HS-27A (cell line): ENCODE data around the gene SAMD4A.
A peak's percentile ranks its signal among the peaks of the same experiment; 100 is the strongest.
"Not testable (repeated sequence)": the region's sequence is repeated elsewhere in the genome, so short reads cannot be mapped to it uniquely, and the experiment has no call there.

Experiments used
- DNase-seq: peaks from one replicate; pipeline ENCODE4 v3.0.0-alpha.2; 2012; ENCODE audit warnings: low read depth, missing footprints

The SAMD4A gene

DNA sequence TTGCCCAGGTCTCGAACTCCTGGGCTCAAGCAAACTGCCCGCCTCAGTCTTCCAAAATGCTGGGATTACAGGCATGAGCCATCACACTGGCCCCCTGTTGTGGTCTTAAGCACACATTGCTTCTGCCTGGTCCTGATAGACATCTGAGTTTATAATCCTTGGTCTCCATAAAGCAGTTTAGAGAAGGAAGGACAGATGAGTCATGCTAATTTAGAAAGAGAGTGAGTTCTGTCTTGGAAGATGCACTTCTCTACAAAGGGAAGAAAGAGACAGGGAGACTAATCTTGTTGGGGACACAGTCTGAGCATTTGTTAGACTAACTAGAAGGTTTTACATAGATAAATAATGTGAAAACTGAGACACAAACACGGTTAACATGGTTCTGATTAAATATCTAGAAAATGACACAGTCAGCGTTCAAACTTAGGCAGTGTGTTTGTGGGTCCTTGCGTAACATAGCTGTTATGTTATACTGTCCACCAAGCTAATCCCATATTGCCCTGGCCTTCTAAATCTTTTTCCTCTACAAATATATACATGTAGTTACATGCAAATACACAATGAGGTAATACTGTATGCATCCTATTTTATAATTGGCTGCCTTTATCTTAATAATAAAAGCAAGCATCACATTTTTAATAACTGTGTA lies 31.0 kb downstream of the SAMD4A start:
- no peak for DNase-seq

DNA sequence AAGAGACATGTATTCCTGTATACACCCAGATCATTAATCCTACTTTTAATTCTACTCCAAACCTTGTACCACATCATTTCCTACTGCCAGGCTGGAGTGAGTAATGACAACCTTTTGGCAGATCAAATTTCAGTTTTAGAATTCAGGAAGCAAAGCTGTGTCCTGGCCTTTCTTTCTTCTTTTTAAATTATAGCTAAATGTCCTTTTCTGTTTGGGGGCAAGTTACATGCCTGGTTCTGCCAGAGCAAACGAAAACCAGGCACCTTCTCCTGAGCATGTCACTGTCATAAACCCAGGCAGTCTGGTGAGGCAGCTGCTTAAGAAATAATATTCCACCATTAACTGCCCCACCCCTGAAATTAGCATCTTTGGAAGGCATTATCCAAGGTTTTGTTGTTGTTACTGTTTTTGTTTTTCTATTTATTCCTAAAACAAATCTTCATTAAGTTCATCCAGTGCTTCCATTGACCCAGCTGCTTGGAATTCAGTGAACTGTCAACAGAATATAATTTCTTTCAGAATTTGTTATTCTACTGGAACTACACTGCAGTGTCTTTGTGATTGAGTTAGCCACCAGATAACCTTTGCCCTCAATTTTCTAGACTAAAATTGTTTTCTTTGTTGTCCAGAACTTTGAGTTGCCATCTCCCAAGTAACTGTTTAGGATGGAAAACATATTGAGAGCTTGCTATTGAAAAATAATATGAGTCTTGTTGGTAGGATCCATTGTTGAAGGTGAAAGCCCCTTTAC lies 33.2 kb downstream of the SAMD4A start:
- no peak for DNase-seq

GRCh38 chr14:54600717-54601109 lies 33.8 kb downstream of the SAMD4A start:
- peak; percentile 81 for DNase-seq

DNA sequence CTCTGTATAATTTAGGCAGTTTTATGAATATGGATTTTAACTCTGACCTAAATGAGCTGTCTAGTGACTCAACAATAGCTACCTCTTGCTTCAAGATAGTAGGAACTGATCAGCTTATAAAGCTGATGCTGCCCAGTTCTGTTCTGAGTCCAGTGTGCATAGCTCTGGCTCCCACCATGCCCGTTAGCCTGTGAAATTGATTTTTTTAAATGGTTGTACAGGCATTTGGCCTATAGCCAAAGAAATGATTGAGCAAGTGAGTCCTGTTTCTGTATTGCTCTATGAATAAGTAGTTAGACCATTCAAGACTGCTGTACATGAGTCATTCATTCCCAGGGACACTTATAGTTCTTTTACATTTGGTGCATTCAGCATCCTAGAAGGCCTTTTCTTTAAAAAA lies 36.4 kb downstream of the SAMD4A start:
- no peak for DNase-seq

- no peak for DNase-seq
Measured at GRCh38 chr14:54606178-54606577, 39.2 kb downstream of the SAMD4A start.

GRCh38 chr14:54606631-54607133 lies 39.8 kb downstream of the SAMD4A start:
- DNase-seq = peak; percentile 81

DNA sequence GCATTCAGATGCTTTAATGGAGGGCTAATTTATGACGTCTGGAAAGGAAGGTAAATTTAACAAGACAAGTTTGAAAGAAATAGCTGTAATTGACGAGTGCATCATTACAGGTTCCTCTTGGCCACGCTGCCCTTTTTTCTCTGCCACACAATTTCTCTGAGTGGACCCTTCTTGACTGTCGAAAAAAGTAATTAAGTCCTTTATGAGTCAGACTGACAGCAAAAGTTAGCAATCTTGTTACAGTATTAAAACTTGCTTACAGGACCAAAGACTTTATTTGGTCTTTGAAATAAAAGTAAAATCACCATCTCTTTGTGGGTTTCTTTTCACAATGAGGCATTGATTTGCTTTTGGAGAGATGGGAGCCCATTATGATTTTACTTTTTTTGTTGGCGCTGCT lies 42.6 kb downstream of the SAMD4A start:
- no peak for DNase-seq

DNA sequence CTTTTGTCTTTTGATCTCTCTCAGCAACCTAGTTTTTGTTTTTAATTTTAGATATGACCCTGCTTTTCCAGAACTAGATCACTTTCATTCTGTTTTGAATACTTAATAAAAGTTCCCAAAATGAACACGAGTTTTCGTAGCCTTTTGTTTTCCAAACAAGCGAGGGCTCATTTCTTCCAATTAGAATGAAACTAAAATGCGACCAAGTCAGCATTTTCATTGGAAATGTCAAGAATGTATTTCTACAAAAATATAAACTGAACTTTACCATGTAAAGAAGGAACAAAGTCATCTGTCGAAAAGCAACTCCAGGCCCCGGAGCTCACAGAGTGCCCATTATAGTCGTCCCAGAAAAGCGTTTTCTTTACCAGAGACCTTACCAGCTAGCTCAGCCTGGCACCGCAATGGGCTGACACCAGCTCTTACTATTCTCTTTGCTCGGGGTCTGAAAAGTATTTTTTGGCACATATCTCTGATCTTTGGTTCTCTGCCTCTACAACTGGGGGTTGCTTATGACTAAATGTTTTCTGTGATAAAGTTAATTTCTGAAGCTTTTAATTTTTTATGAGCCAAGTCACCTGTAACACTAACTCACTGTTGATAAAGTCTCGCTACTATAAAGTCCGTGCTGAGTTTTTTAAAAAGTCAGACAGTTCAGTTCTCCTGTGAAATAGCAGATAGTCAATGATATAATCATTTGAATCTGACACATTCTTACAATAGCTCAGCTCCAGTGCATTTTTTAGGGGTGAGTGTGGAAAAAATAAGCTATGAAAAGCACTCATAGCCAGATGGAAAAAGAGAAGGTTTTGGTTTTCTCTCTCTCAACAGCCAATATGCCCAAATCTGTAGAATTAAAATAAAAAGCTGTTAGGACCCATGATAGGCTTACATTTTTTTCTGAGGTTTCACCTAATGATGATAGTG lies 43.4 kb downstream of the SAMD4A start:
- no peak for DNase-seq

GRCh38 chr14:54614296-54614695 lies 47.4 kb downstream of the SAMD4A start:
- DNase-seq = no peak

- no peak for DNase-seq
Measured at GRCh38 chr14:54617467-54617866, 50.5 kb downstream of the SAMD4A start.

DNA sequence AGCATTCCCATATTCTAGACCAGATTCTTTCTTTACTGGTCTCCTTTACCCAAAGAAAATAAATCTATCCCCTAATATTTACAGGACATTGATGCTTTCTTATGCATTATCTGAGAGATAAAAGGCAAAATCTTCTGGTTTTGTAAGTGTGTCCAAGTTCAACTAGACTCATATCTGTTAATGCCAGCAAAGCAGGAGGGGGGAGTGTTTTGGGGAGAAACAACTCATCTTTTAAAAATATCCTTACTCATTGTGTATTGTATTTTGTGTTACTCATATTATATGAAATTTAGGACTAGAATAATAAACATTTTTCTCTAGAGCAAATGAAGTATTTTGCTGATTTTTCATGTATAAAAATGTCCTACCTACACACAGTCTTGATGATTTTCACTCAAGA lies 54.8 kb downstream of the SAMD4A start:
- no peak for DNase-seq

DNA sequence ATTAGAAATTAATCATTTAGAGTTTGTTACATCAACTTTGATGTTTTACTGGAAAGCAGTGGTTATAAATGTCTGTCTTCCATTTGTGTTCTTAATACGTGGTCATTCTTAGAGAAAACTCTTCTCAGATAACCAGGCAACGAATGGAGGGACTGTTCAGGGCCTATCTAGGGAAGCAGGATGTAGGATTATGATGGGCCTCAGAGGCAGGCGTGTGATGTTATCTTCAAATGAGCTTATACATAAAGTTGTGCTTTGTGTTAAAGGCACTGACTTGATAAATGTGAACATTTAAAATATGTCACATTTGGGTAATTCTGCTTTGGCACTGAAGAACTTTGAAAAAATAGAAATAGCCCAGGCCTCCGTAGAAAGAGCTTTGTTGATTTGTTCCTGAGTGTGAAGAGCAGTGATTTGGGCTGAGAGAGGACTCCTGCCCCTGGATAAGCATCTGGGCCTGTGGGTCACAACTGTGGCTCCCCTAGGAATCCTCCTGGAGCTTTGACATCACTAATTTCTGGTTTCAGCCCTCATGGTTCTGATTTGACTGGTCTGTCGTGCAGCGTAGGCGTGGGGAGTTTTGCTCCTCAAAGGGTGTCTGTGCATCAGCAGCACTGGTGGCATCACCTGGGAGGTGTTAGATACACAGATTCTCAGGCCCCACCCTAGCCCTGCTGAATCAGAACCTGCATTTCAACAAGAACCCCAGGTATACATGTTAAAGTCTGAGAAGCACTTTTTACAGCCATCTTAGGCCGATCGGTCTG lies 55.4 kb downstream of the SAMD4A start:
- DNase-seq = no peak

DNA sequence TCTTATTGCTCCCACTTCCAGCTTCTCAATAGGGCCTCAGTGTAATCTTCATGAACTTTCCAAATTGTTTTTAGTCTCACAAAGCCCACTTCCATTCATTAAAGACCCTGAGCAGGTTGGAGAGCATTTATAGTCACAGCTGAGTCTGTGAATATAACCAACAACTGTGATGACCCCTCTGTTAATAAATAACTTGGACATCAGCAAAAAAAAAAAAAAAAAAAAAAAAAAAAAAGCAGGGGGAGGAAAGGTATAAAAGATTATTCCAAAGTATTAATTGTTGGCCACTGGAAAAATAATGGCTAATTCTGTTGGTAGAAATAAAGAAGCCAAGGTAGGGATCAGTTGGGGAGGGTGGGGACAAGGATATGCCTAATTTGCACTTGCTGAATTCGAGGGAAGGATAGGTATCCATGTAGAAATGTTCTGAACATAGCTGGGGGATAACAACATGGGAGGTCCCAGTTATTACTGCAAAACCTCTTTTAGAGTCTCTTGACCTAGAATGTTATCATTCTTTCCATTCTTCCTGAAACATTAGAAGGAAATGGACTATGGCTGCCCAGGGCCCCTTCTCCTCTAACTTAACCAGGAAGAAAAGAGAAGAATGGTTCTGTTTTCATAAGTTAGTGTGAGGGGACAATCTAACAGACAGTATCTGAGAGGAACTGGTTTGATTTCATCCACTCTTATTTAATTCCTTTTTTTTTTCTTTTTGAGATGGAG lies 56.5 kb downstream of the SAMD4A start:
- DNase-seq = no peak

GRCh38 chr14:54624005-54624358 lies 57.1 kb downstream of the SAMD4A start:
- DNase-seq = not testable (repeated sequence)

DNA sequence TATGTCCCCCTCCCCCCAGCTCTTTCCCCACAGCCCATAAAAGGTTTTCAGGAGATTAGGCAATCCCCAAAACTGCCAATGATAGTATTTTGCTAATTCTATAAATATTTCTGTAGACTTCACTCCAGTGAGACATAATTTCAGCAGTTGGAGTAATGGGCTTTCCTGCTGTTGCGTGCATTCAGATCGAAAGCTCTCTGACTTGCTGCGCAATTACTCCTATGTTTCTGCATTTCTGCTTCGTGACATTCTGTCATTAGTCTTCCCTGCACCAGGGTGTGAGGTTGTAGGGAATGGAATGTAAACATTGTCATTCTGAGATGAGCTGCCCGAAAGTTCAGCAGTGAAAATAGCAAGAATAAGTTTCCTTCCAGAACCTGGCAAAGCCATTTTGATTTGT lies 58.2 kb downstream of the SAMD4A start:
- DNase-seq = no peak

- no peak for DNase-seq
Measured at GRCh38 chr14:54627219-54627539, 60.3 kb downstream of the SAMD4A start.

DNA sequence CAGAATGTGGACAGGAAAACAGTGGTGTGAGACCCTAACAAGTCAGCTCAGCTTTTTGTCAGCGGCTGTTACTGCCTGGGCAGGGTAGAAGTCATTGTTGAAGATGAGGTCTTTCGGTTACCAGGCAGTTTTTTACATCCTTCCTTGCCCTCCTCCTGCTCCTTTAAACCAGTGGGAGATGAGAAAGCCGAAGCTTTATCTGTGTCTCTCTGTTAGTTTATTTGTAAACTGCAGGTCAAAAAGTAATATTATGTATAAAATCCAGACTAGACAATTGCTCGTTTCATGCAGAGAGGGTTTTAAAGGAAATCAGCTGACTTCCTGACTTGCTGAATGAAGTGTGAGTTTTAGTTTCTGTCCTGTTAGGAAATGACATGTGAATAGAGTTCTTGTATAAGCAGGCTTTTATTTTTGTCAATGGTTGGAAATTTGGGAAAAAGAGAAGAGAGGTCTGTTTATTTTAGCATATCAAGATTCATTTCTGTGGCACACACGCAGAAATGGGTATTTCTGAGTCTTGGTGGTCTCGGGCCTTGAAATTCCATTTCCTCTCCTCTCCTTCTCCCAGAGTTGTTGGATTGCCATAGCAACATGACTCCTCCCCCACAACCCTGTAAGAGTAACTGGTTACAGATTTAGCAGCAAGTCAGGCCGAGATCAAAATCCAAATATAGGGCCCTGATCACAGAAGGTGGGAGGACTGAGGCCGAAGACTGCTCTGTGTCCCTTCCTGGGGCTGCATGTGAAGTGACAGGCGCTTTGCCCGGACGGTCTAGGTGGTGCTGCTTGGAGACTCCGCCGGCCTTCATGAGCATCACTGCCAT lies 60.8 kb downstream of the SAMD4A start:
- no peak for DNase-seq

- DNase-seq = no peak
Measured at GRCh38 chr14:54629183-54629582, 62.3 kb downstream of the SAMD4A start.

- no peak for DNase-seq
Measured at GRCh38 chr14:54629635-54630360, 62.9 kb downstream of the SAMD4A start.

DNA sequence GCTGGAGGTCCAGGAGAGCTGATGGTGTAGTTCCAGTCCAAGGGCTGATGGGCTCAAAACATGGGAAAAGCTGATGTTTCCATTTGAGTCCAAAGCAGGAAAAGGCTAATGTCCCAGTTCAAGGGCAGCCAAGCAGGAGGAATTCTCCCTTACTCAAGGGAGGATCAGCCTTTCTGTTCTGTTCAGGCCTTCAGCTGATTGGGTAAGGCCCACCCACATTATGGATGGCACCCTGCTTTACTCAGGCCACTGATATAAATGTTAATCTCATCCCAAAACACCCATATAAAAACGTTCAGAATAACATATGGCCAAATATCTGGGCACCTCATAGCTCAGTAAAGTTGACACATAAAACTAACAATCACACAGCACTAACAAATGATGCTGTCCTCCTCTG lies 64.1 kb downstream of the SAMD4A start:
- DNase-seq = no peak
